Measurements from ENCODE around the gene ADA. TPM values are rescaled to one million over a fixed set of nuclear protein-coding genes. Genes with fewer than 3 reads are reported as not detected.
A peak's percentile ranks its signal among the peaks of the same experiment; 100 is the strongest.

ADA gene
- total RNA-seq, 1 donor from 2014 or later: 25.3 TPM

GRCh38 chr20:44585057-44585963, 66.2 kb downstream of the ADA start:
- Histone ChIP-seq H3K4me3 (peak overlapping the region; percentile 31 to 45), H3K9me3 (no peaks in the 10 kb centered on the region), H3K36me3 (peaks cover 0 to 3% of the 10 kb centered on the region in 2 donors), H3K4me1 (peaks cover 53% of the 10 kb centered on the region), H3K27ac (peak overlapping the region; percentile 85), H3K27me3 (no peaks in the 10 kb centered on the region)
- DNase-seq (ENCODE audit: extremely low spot score in 2 of 2): no peak
- TF ChIP-seq POLR2AphosphoS5 (IDR thresholded peaks at IDR 0.05; ENCODE audit: insufficient read depth in 1 of 2, low read depth in 1 of 2) (no peak), CTCF (IDR thresholded peaks at IDR 0.05) (no peak), POLR2A (IDR thresholded peaks at IDR 0.05) (no peak)
- intact Hi-C loops (cut with DNase I): no loop called here

GRCh38 chr20:44584162-44584561, 67.3 kb downstream of the ADA start:
- no peaks in the 10 kb centered on the region for H3K27me3 ChIP-seq
- peaks cover 59% of the 10 kb centered on the region for H3K4me1 ChIP-seq
- TF ChIP-seq POLR2A (IDR thresholded peaks at IDR 0.05): no peak
- no peak for TF ChIP-seq POLR2AphosphoS5 (IDR thresholded peaks at IDR 0.05; ENCODE audit: insufficient read depth in 1 of 2, low read depth in 1 of 2)
- TF ChIP-seq CTCF (IDR thresholded peaks at IDR 0.05): no peak
- intact Hi-C loops (cut with DNase I): no loop called here
- peaks cover 0 to 3% of the 10 kb centered on the region in 2 donors for H3K36me3 ChIP-seq
- DNase-seq (ENCODE audit: extremely low spot score in 2 of 2): no peak
- peak overlapping the region; percentile 45 to 53 for H3K4me3 ChIP-seq
- H3K27ac ChIP-seq: peak overlapping the region; percentile 85
- H3K9me3 ChIP-seq: no peaks in the 10 kb centered on the region

GRCh38 chr20:44583157-44583556, 68.3 kb downstream of the ADA start:
- H3K36me3 ChIP-seq: peaks cover 0 to 3% of the 10 kb centered on the region in 2 donors
- H3K27me3 ChIP-seq: no peaks in the 10 kb centered on the region
- intact Hi-C loops (cut with DNase I): no loop called here
- H3K27ac ChIP-seq: peak overlapping the region; percentile 85
- peak overlapping the region; percentile 45 to 53 for H3K4me3 ChIP-seq
- TF ChIP-seq CTCF (IDR thresholded peaks at IDR 0.05): no peak
- TF ChIP-seq POLR2A (IDR thresholded peaks at IDR 0.05): no peak
- TF ChIP-seq POLR2AphosphoS5 (IDR thresholded peaks at IDR 0.05; ENCODE audit: insufficient read depth in 1 of 2, low read depth in 1 of 2): peak in 1 of 2 donors; percentile 6
- DNase-seq (ENCODE audit: extremely low spot score in 2 of 2): no peak
- H3K4me1 ChIP-seq: peaks cover 59% of the 10 kb centered on the region
- no peaks in the 10 kb centered on the region for H3K9me3 ChIP-seq

DNA sequence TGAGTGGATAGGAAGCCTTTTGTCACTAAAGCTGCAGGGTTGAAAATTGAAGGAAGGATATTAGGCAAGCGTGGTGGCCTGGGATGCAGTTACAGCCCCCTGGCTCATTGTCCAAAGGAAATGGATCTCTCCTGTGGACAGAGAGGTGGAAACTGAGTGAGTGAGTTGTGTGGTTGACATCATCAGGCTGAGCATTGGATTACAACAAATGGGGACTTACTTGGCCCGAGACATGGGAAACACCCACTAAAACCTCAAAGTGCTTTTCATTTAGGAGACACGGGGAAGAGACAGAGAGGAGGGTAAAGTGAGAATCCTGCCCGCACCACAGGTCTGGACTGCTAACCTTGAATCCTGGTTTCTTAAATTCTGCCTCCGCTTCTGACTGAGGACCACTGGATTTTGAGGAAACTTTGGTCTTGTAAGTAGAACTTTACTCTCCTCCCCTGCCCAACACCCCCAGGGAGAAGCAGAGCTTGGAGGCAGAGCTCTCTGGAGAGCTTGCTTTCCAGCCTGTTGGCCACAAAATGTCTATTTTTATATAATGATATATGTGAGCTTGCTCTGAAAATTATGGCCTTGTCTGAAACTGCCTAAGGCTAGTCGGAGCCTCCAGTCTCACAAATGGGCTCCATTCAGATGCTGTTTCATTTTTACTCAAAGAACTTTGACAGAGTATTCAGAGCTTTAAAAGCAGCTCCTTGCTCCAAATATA, 69.0 kb downstream of the ADA start, which contains the start of gene PKIG:
Gene PKIG (plus strand): TSS at position 269 of the 715 bp plus-strand sequence. CDS start 31,978 bp downstream, outside the sequence.
- H3K4me1 ChIP-seq: peaks cover 63% of the 10 kb centered on the region
- peaks cover 0 to 3% of the 10 kb centered on the region in 2 donors for H3K36me3 ChIP-seq

More for the DNA sequence above, 69.0 kb downstream of the ADA start, which contains the start of gene PKIG:
- TF ChIP-seq CTCF (IDR thresholded peaks at IDR 0.05) (no peak), POLR2A (IDR thresholded peaks at IDR 0.05) (peak in 1 of 2 donors; percentile 73), POLR2AphosphoS5 (IDR thresholded peaks at IDR 0.05; ENCODE audit: insufficient read depth in 1 of 2, low read depth in 1 of 2) (peak; percentile 50 to 86)
- Histone ChIP-seq H3K4me3 (peak within 1 kb of the TSS; percentile 45 to 53), H3K27ac (peak within 1 kb of the TSS; percentile 85), H3K9me3 (no peaks in the 10 kb centered on the region), H3K27me3 (no peaks in the 10 kb centered on the region)
- DNase-seq (ENCODE audit: extremely low spot score in 2 of 2): peak in 1 of 2 donors; percentile 94
- intact Hi-C loops (cut with DNase I): no loop called here
